ENCODE results near the gene TM6SF1. TPM values are rescaled to one million over a fixed set of nuclear protein-coding genes. Genes with fewer than 3 reads are reported as not detected.

TM6SF1 gene
- polyA plus RNA-seq, 1 donor (not counting 4 experiments of a cell fraction or from before 2014, with no cell fraction given), result 0.05 TPM

GRCh38 chr15:83185561-83185960, 78.1 kb downstream of the TM6SF1 start:
- no peak overlapping the region for H3K4me3 ChIP-seq (ENCODE audit: control insufficient read depth in 2 of 3, extremely low read depth in 1 of 3, insufficient read depth in 2 of 3, low read depth in 1 of 3, low read length in 3 of 3)
- no peak overlapping the region for H3K27ac ChIP-seq (ENCODE audit: control insufficient read depth, insufficient read depth, low read length)
- H3K9me3 ChIP-seq (ENCODE audit: control insufficient read depth, low read depth, low read length), result no peaks in the 10 kb centered on the region
- FAIRE-seq (no peak), DNase-seq (ENCODE audit: low read depth, low spot score) (no peak)
- H2AFZ ChIP-seq (ENCODE audit: control insufficient read depth, low read length), result no peak overlapping the region
- H3K9ac ChIP-seq (ENCODE audit: control insufficient read depth, extremely low read depth, insufficient read depth, low read length), result no peak overlapping the region
- peaks cover 20% of the 10 kb centered on the region for H3K79me2 ChIP-seq (ENCODE audit: control insufficient read depth, insufficient read depth, low read length)
- no peaks in the 10 kb centered on the region for H3K36me3 ChIP-seq (ENCODE audit: control insufficient read depth in 2 of 2, extremely low read depth in 1 of 2, insufficient read depth in 2 of 2, low read length in 2 of 2)
- no peaks in the 10 kb centered on the region for H3K9me1 ChIP-seq (ENCODE audit: control insufficient read depth, extremely low read depth, insufficient read depth, low read length)
- H3K4me1 ChIP-seq (ENCODE audit: control insufficient read depth, extremely low read depth, insufficient read depth, low read length), result no peaks in the 10 kb centered on the region
- TF ChIP-seq EZH2 (IDR thresholded peaks at IDR 0.05; ENCODE audit: low read length), result no peak
- no peak for TF ChIP-seq CTCF (optimal IDR thresholded peaks at IDR 0.05 in 1 of 3, IDR thresholded peaks at IDR 0.05 in 1 of 3, conservative IDR thresholded peaks at IDR 0.05 in 1 of 3; ENCODE audit: extremely low read depth in 1 of 3, insufficient read depth in 2 of 3, low read length in 3 of 3)
- H3K4me2 ChIP-seq (ENCODE audit: control insufficient read depth, extremely low read depth, insufficient read depth, low read depth, low read length), result no peak overlapping the region
- no peaks in the 10 kb centered on the region for H4K20me1 ChIP-seq (ENCODE audit: control insufficient read depth, extremely low read depth, insufficient read depth, low read length)
- dilution Hi-C loops (cut with MboI; ENCODE audit: extremely low pct_ligation_motif_present, low sequenced_read_pairs), result no loop called here
- H3K27me3 ChIP-seq (ENCODE audit: control insufficient read depth, extremely low read depth, insufficient read depth, low read length), result no peaks in the 10 kb centered on the region

Small RNA genes lying within 50 kb of the gene (small RNA-seq; reads per million reads assigned to genes)
- gene MIR4515 (ENCODE audit: insufficient read length in 3 of 3, low read depth in 3 of 3, low replicate concordance in 1 of 3), result 0 reads per million in 3 experiments

Other genes starting within 250 kb of the TM6SF1 start
- gene HOMER2, start 154.9 kb upstream of the TM6SF1 start, polyA plus RNA-seq, result 9.6 to 12.4 TPM (median 11.3 TPM) in 3 replicates
- gene RAMAC, start 121.4 kb upstream of the TM6SF1 start, polyA plus RNA-seq, result 24.6 to 35.3 TPM (median 27.8 TPM) in 3 replicates
- 26.6 to 28.7 TPM (median 28.6 TPM) in 3 replicates for gene C15orf40, start 96.0 kb upstream of the TM6SF1 start, polyA plus RNA-seq
- gene BTBD1, start 40.4 kb upstream of the TM6SF1 start, polyA plus RNA-seq, result 37.8 to 70.5 TPM (median 58.7 TPM) in 3 replicates
- 13.7 to 35.1 TPM (median 25.2 TPM) in 3 replicates for gene HDGFL3, start 100.2 kb downstream of the TM6SF1 start, polyA plus RNA-seq
- gene BNC1, start 177.0 kb downstream of the TM6SF1 start, polyA plus RNA-seq, result 109 to 182 TPM (median 137 TPM) in 3 replicates